Neural cell (in vitro differentiated cells): ENCODE measurements around the gene ARHGAP45.

Source experiments
- EZH2 ChIP-seq: fragments of 200-600, 300-800 bp; shearing (Covaris generic), sonication (generic); IDR thresholded peaks from 2 replicates; pipeline ENCODE4 v1.6.1; 2014; ENCODE audit warnings: antibody characterized with exemption, low read length, borderline replicate concordance, mild to moderate bottlenecking; ENCODE audit not compliant: insufficient read depth, poor library complexity, severe bottlenecking
- POLR2AphosphoS5 ChIP-seq: IDR thresholded peaks from 2 replicates; pipeline ENCODE4 v1.6.1; 2012
- TF ChIP-seq, protein P1 (sequence below): fragments of 450-650 bp; IDR thresholded peaks from 2 replicates; pipeline ENCODE4 v1.5.1; 2014; ENCODE audit warnings: antibody characterized with exemption, mild to moderate bottlenecking, moderate library complexity; ENCODE audit not compliant: poor library complexity, severe bottlenecking

- TF ChIP-seq POLR2AphosphoS5: no peak
- TF ChIP-seq, protein P1, sequence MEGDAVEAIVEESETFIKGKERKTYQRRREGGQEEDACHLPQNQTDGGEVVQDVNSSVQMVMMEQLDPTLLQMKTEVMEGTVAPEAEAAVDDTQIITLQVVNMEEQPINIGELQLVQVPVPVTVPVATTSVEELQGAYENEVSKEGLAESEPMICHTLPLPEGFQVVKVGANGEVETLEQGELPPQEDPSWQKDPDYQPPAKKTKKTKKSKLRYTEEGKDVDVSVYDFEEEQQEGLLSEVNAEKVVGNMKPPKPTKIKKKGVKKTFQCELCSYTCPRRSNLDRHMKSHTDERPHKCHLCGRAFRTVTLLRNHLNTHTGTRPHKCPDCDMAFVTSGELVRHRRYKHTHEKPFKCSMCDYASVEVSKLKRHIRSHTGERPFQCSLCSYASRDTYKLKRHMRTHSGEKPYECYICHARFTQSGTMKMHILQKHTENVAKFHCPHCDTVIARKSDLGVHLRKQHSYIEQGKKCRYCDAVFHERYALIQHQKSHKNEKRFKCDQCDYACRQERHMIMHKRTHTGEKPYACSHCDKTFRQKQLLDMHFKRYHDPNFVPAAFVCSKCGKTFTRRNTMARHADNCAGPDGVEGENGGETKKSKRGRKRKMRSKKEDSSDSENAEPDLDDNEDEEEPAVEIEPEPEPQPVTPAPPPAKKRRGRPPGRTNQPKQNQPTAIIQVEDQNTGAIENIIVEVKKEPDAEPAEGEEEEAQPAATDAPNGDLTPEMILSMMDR: no peak
- TF ChIP-seq EZH2: no peak
Observed at GRCh38 chr19:1125601-1126467, 58.9 kb downstream of the ARHGAP45 start.
